K562 (cell line): ENCODE data around the gene APPBP2. TPM values are rescaled to one million over a fixed set of nuclear protein-coding genes. Genes with fewer than 3 reads are reported as not detected.

ENCODE experiments used
- ATAC-seq: fragments of 200-7000 bp; cut with Tn5 transposase; 3 replicates; pipeline ENCODE4 v1.9.1; 2020; ENCODE audit warnings: moderate library complexity
- BruUV-seq: library from RNA; stranded (reverse); fragments of 400-500 nt; replicated peaks from 2 replicates; lab custom pipeline; 2021; lab: Mats Ljungman, UMichigan
- CTCF ChIA-PET: fragments of 300-600 bp; formaldehyde crosslinking; extraction: SDS; loops from one replicate; lab custom pipeline; 2021; ENCODE audit warnings: low intra/inter-chr PET ratio; lab: Yijun Ruan, JAX
- POLR2A ChIA-PET: fragments of 300-600, 350-650 bp; sonication (Branson Sonifier 250); formaldehyde crosslinking; extraction: SDS; loops from one replicate; lab custom pipeline; 2021; ENCODE audit warnings: antibody characterized with exemption, inconsistent platforms; lab: Yijun Ruan, JAX
- DNase-seq, 4 experiments: peaks; one replicate each; pipeline versions ENCODE4 v3.0.0 to v3.0.0-alpha.2; 2011 to 2018; ENCODE audit warnings: low spot score in 3 of 4, mixed read lengths in 3 of 4; ENCODE audit errors: extremely low read depth in 1 of 4
- FAIRE-seq: peaks from 2 replicates; lab custom pipeline; 2011; peaks lifted over from hg19 to GRCh38; lab: Jason Lieb, UNC
- H2AFZ ChIP-seq: 2 replicates; pipeline ENCODE4 v1.6.0; 2011; ENCODE audit warnings: low read depth, low read length, control low read depth, inconsistent platforms
- H3K27ac ChIP-seq: fragments of 200-600 bp; 3 replicates; pipeline ENCODE4 v1.8.0; 2011; ENCODE audit warnings: low read depth, mild to moderate bottlenecking, control low read depth, inconsistent platforms, low read length, moderate library complexity, mixed read lengths; ENCODE audit errors: extremely low read depth
- H3K27me3 ChIP-seq, 2 experiments: fragments of 300-600 bp in 1 of 2; 2 replicates in 1 of 2; 3 replicates in 1 of 2; pipeline versions ENCODE4 v1.6.0 to v1.8.0; 2011; ENCODE audit warnings: inconsistent platforms in 2 of 2, low read length in 2 of 2, mild to moderate bottlenecking in 1 of 2, mixed read lengths in 1 of 2, moderate library complexity in 1 of 2; ENCODE audit not compliant: control insufficient read depth in 2 of 2, insufficient read depth in 2 of 2
- H3K36me3 ChIP-seq: fragments of 300-600 bp; 3 replicates; pipeline ENCODE4 v1.8.0; 2011; ENCODE audit warnings: mild to moderate bottlenecking, low read length, inconsistent platforms; ENCODE audit not compliant: control insufficient read depth, insufficient read depth
- H3K4me1 ChIP-seq, 2 experiments: fragments of 200-600 bp in 1 of 2; replicated peaks in 1 of 2; 2 replicates in 1 of 2; 3 replicates in 1 of 2; pipeline versions ENCODE4 v1.5.1 to v1.8.0; 2011; ENCODE audit warnings: inconsistent platforms in 2 of 2, low read length in 2 of 2, mild to moderate bottlenecking in 1 of 2, mixed read lengths in 1 of 2, moderate library complexity in 1 of 2; ENCODE audit not compliant: control insufficient read depth in 2 of 2, insufficient read depth in 2 of 2
- H3K4me2 ChIP-seq: 2 replicates; pipeline ENCODE4 v1.6.1; 2011; ENCODE audit warnings: low read length, control low read depth, inconsistent platforms, mixed read lengths; ENCODE audit not compliant: insufficient read depth
- H3K4me3 ChIP-seq: fragments of 200-600 bp; sonication (generic), shearing (Covaris generic); 2 replicates; pipeline ENCODE4 v1.5.1; 2016; ENCODE audit warnings: control low read depth, inconsistent platforms
- H3K79me2 ChIP-seq: fragments of 200-600 bp; 3 replicates; pipeline ENCODE4 v1.8.0; 2011; ENCODE audit warnings: low read length, inconsistent platforms; ENCODE audit not compliant: control insufficient read depth, insufficient read depth
- H3K9ac ChIP-seq, 2 experiments: 2 replicates each; pipeline versions ENCODE4 v1.6.0 to v1.6.1; 2011; ENCODE audit warnings: low read depth in 2 of 2, low read length in 2 of 2, control low read depth in 1 of 2, inconsistent platforms in 1 of 2, mild to moderate bottlenecking in 1 of 2, mixed read lengths in 1 of 2; ENCODE audit not compliant: insufficient read depth in 1 of 2
- H3K9me1 ChIP-seq: one replicate; pipeline ENCODE4 v1.6.0; 2011; ENCODE audit warnings: inconsistent platforms, mild to moderate bottlenecking, low read length, moderate library complexity; ENCODE audit not compliant: control insufficient read depth, insufficient read depth
- H3K9me3 ChIP-seq: replicated peaks from 2 replicates; pipeline ENCODE4 v1.5.1; 2011; ENCODE audit warnings: low read depth, low read length, inconsistent platforms; ENCODE audit not compliant: control insufficient read depth, insufficient read depth
- H4K20me1 ChIP-seq: replicated peaks from 2 replicates; pipeline ENCODE4 v1.6.1; 2011; ENCODE audit warnings: low read length, inconsistent platforms, mixed read lengths; ENCODE audit not compliant: control insufficient read depth, insufficient read depth
- GATAD2B ChIP-seq: fragments of 450-650 bp; IDR thresholded peaks from 2 replicates; pipeline ENCODE4 v1.6.1; 2017; ENCODE audit warnings: mild to moderate bottlenecking, borderline replicate concordance
- WGBS: fragments of 100-300 bp; shearing (Covaris generic); methylation state at CpG from one replicate; pipeline ENCODE4 v1.1.6; 2016; ENCODE audit warnings: low coverage, mixed read lengths; ENCODE audit not compliant: insufficient coverage; ENCODE audit errors: missing lambda C conversion rate; 5-methylcytosine and 5-hydroxymethylcytosine counted together
- in situ Hi-C: fragments of 300-500 bp; cut with MboI; formaldehyde crosslinking; loops from 4 replicates; pipeline ENCODE4 v1.15.0; 2018; ENCODE audit warnings: inconsistent platforms, mixed read lengths
- intact Hi-C: fragments of 100-400 bp; cut with micrococcal nuclease; formaldehyde crosslinking; loops from 2 replicates; pipeline ENCODE4 v1.14.2; 2022
- polyA plus RNA-seq, 8 experiments: library from polyadenylated mRNA; depleted of rRNA in 4 of 8; stranded (reverse) in 5 of 8; unstranded in 3 of 8; fragments of >200 nt; fragmentation: Nextera tagmentation in 2 of 8; fragmentation: Illumina TruSeq in 1 of 8; extraction: Ambion mirVana in 2 of 8; extraction: Trizol in 1 of 8; gene quantifications; 2 replicates each; pipeline versions ENCODE4 v1.2.1 to v1.2.3, GENCODE V29; 2011 to 2014; ENCODE audit warnings: inconsistent platforms in 1 of 8, missing spikeins in 1 of 8
- total RNA-seq, 7 experiments: library from RNA; depleted of rRNA in 6 of 7; stranded (reverse); fragments of >200 nt in 6 of 7; fragmentation: Illumina TruSeq in 2 of 7; extraction: Trizol in 2 of 7; gene quantifications; 2 replicates each; pipeline versions ENCODE4 v1.2.1 to v1.2.3, GENCODE V29; 2011 to 2021; ENCODE audit warnings: low replicate concordance in 1 of 7
- TF ChIP-seq, protein P1 (sequence below), 3 experiments: fragments of 200-800 bp in 1 of 3; fragments of 250-450 bp in 1 of 3; fragments of 450-650 bp in 1 of 3; sonication (Bioruptor Pico) in 1 of 3; sonication (Bioruptor generic) in 1 of 3; formaldehyde crosslinking in 1 of 3; IDR thresholded peaks; 2 replicates each; pipeline versions ENCODE4 v1.6.1 to v1.8.0; 2016 to 2022; ENCODE audit warnings: mild to moderate bottlenecking in 2 of 3, missing genetic modification characterization in 2 of 3, missing compliant biosample characterization in 1 of 3, moderate library complexity in 1 of 3
- TF ChIP-seq, protein P2 (sequence below): fragments of 250-450 bp; sonication (Bioruptor Pico); IDR thresholded peaks from 2 replicates; pipeline ENCODE4 v1.4.0; 2020; ENCODE audit warnings: mild to moderate bottlenecking, moderate library complexity, borderline replicate concordance

APPBP2 gene
- total and polyA plus RNA-seq, 9 of the 15 experiments (the other 6 are each of a cell fraction or from before 2014, with no cell fraction given): 2.7 to 16.8 (median 6.9) TPM

DNA sequence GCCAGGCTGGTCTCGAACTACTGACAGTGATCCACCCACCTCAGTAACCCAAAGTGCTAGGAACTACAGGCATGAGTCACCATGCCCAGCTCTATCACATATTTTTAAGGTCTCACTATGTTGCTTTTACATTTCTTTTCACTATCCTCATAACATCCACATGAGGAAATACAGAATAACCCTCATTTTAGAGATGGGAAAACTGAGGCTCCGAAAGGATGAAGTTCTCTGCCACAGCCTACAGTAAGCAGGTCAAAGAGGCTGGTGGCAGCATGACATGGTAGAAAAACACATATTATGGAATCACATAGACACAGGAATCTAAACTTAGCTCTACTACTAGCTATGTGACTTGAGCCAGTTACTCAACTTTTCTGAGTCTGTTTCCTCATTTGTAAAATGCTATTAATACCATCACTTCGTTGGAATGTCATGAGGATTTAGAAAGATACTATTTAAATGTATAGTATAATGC is 32.2 kb downstream of the APPBP2 start:
- H3K27me3 ChIP-seq: no peaks in the 10 kb centered on the region
- 98% methylated on average over 2 of the region's 3 CpGs for WGBS
- H3K9me1 ChIP-seq: no peaks in the 10 kb centered on the region
- peaks cover 55% of the 10 kb centered on the region; the same call in 2 of the 3 replicates for H3K36me3 ChIP-seq
- in situ Hi-C loops: no loop called here
- no peaks in the 10 kb centered on the region for H3K4me1 ChIP-seq
- H3K9me3 ChIP-seq: peaks cover 22% of the 10 kb centered on the region
- CTCF ChIA-PET: no interaction called here
- no peak for DNase-seq
- no peak overlapping the region for H3K4me2 ChIP-seq
- H3K4me3 ChIP-seq: no peak overlapping the region
- intact Hi-C loops: no loop called here
- no peak overlapping the region for H2AFZ ChIP-seq
- TF ChIP-seq, protein P1, sequence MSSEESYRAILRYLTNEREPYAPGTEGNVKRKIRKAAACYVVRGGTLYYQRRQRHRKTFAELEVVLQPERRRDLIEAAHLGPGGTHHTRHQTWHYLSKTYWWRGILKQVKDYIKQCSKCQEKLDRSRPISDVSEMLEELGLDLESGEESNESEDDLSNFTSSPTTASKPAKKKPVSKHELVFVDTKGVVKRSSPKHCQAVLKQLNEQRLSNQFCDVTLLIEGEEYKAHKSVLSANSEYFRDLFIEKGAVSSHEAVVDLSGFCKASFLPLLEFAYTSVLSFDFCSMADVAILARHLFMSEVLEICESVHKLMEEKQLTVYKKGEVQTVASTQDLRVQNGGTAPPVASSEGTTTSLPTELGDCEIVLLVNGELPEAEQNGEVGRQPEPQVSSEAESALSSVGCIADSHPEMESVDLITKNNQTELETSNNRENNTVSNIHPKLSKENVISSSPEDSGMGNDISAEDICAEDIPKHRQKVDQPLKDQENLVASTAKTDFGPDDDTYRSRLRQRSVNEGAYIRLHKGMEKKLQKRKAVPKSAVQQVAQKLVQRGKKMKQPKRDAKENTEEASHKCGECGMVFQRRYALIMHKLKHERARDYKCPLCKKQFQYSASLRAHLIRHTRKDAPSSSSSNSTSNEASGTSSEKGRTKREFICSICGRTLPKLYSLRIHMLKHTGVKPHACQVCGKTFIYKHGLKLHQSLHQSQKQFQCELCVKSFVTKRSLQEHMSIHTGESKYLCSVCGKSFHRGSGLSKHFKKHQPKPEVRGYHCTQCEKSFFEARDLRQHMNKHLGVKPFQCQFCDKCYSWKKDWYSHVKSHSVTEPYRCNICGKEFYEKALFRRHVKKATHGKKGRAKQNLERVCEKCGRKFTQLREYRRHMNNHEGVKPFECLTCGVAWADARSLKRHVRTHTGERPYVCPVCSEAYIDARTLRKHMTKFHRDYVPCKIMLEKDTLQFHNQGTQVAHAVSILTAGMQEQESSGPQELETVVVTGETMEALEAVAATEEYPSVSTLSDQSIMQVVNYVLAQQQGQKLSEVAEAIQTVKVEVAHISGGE (CRISPR knock-in tag; IDR thresholded peaks at IDR 0.05): peak in 1 of 3 experiments; percentile 59; a peak in 2 of 6 replicates
- no peak for TF ChIP-seq GATAD2B
- TF ChIP-seq, protein P2, sequence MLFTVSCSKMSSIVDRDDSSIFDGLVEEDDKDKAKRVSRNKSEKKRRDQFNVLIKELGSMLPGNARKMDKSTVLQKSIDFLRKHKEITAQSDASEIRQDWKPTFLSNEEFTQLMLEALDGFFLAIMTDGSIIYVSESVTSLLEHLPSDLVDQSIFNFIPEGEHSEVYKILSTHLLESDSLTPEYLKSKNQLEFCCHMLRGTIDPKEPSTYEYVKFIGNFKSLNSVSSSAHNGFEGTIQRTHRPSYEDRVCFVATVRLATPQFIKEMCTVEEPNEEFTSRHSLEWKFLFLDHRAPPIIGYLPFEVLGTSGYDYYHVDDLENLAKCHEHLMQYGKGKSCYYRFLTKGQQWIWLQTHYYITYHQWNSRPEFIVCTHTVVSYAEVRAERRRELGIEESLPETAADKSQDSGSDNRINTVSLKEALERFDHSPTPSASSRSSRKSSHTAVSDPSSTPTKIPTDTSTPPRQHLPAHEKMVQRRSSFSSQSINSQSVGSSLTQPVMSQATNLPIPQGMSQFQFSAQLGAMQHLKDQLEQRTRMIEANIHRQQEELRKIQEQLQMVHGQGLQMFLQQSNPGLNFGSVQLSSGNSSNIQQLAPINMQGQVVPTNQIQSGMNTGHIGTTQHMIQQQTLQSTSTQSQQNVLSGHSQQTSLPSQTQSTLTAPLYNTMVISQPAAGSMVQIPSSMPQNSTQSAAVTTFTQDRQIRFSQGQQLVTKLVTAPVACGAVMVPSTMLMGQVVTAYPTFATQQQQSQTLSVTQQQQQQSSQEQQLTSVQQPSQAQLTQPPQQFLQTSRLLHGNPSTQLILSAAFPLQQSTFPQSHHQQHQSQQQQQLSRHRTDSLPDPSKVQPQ (CRISPR knock-in tag): no peak
- TF ChIP-seq, all 486 proteins: peak for 1
- Histone ChIP-seq H4K20me1 (no peaks in the 10 kb centered on the region), H3K27ac (no peak overlapping the region), H3K79me2 (no peaks in the 10 kb centered on the region), H3K9ac (no peak overlapping the region)
- FAIRE-seq: no peak
- no TSS peak for BruUV-seq
- ATAC-seq: no peak
- POLR2A ChIA-PET: no interaction called here
